ENCODE data around the gene TAX1BP1.

DNA sequence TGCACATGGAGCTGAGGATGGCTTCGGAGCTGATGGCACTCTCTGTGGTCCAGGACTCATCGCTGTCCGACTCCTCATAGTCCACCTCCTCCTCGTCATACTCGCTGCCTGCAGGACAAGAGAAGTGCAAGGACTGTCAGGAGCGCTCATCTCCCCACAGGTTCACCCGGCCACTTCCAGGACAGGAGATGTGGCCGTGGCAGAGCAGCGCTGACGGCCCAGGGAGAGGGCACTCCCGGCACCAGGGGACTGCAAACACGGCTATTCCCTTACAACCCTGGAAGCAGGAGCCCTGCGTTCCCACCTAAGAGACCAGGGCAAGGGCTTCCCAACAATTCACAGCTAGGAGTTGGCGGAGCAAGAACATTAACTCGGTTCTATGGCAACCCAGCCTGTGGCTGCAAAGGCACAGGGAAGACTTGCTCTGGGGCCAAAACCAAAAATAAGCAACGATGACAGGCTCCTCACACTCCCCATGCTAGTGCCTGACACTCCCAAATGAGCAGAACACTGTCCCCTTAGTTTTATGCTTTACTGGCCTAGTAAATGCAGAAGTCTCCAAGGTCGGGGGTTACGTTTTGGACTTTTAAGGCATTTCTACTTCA lies 100.9 kb downstream of the TAX1BP1 start:
- no peak for TF ChIP-seq TP53 (CRISPR knock-in tag; IDR thresholded peaks at IDR 0.05)
- TF ChIP-seq SMAD4 (CRISPR knock-in tag; IDR thresholded peaks at IDR 0.05) = no peak
- TF ChIP-seq ZNF317 (CRISPR knock-in tag; IDR thresholded peaks at IDR 0.05; ENCODE audit: borderline replicate concordance, low read depth) = no peak
- no peak for TF ChIP-seq CTCF (IDR thresholded peaks at IDR 0.05)
- TF ChIP-seq NR1H2 (CRISPR knock-in tag; IDR thresholded peaks at IDR 0.05) = no peak
- TF ChIP-seq KAT7 (CRISPR knock-in tag; IDR thresholded peaks at IDR 0.05; ENCODE audit: borderline replicate concordance) = no peak
- no peak for TF ChIP-seq ATF1 (CRISPR knock-in tag; IDR thresholded peaks at IDR 0.05)
- no peak for TF ChIP-seq ZNF263 (CRISPR knock-in tag; IDR thresholded peaks at IDR 0.05; ENCODE audit: low read depth)
